Gastroesophageal sphincter (tissue), 3 donors: ENCODE results near the gene NT5C1B.

Source experiments
- POLR2A ChIP-seq, 2 donors: fragments of 450-650 bp; IDR thresholded peaks; one replicate each; pipeline ENCODE4 v1.6.1; 2017; ENCODE audit warnings: antibody characterized with exemption in 2 of 2, mild to moderate bottlenecking in 2 of 2, moderate library complexity in 1 of 2
- POLR2AphosphoS5 ChIP-seq: sonication (generic); formaldehyde crosslinking; IDR thresholded peaks from one replicate; pipeline ENCODE4 v1.6.1; 2017; ENCODE audit warnings: antibody characterized with exemption
- TF ChIP-seq, protein P1 (sequence below), 4 experiments: fragments of 200-600 bp in 2 of 4; fragments of 450-650 bp in 2 of 4; sonication (generic) in 1 of 4; IDR thresholded peaks; one replicate each; pipeline ENCODE4 v1.5.1; 2017 to 2019; ENCODE audit warnings: antibody characterized with exemption in 4 of 4, mild to moderate bottlenecking in 2 of 4, moderate library complexity in 2 of 4

DNA sequence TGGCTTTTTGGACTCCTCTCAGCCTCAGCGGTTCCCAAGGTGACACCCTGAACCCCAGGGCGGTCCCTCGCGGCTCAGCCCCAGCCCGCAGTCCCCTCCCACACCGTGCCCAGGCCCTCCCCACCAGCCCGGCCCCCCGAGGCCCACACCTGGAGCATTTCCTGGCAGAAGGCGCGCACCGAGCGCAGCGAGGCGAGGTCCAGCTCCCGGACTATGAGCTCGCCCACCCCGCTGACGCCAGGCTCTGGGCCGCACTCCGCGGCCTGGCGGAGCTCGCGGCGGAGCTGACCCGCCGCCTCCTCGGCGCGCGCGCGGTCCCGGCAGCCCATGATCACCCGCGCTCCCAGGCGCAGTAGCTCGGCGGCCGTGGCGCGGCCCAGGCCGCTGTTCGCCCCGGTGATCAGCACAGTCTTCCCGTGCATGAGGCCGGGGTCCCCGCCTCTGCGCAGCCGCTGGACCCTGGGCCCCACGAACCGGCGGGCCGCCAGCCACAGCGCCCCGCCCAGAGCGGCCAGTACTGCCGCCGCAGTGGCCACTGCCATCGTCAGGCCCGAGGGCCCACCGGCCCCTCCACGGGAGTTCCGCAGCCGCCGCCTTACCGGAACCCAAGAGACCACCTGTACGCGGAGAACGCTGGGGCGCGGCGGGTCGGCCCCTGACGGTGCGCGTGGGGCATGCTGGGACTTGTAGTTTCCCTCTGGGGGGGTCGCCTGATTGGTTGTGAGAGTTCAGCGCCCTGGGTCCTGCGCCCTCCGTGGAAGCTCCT is 29.2 kb downstream of the NT5C1B start, which contains the start of gene RDH14:
- TF ChIP-seq POLR2AphosphoS5 (peak; percentile 89), POLR2A (IDR thresholded peaks at IDR 0.05) (peak; percentile 75 to 90)
- TF ChIP-seq, protein P1, sequence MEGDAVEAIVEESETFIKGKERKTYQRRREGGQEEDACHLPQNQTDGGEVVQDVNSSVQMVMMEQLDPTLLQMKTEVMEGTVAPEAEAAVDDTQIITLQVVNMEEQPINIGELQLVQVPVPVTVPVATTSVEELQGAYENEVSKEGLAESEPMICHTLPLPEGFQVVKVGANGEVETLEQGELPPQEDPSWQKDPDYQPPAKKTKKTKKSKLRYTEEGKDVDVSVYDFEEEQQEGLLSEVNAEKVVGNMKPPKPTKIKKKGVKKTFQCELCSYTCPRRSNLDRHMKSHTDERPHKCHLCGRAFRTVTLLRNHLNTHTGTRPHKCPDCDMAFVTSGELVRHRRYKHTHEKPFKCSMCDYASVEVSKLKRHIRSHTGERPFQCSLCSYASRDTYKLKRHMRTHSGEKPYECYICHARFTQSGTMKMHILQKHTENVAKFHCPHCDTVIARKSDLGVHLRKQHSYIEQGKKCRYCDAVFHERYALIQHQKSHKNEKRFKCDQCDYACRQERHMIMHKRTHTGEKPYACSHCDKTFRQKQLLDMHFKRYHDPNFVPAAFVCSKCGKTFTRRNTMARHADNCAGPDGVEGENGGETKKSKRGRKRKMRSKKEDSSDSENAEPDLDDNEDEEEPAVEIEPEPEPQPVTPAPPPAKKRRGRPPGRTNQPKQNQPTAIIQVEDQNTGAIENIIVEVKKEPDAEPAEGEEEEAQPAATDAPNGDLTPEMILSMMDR (IDR thresholded peaks at IDR 0.05): peak in 2 of 4 experiments; percentile 9 to 19
